HUDEP-2 (cell line): ENCODE data around the gene POLR3B.

Experiments used
- DNase-seq, 76 experiments: peaks; one replicate each; lab custom pipeline; 2025; ENCODE audit not compliant: unreplicated experiment in 76 of 76; lab: John Stamatoyannopoulos, UW

The POLR3B gene

GRCh38 chr12:106522708-106523107 is 165.2 kb downstream of the POLR3B start:
- DNase-seq = no peak

GRCh38 chr12:106527356-106527755 is 169.8 kb downstream of the POLR3B start:
- DNase-seq = no peak

- DNase-seq = no peak
Observed at GRCh38 chr12:106541201-106541600, 183.7 kb downstream of the POLR3B start.

GRCh38 chr12:106551410-106551809 is 193.9 kb downstream of the POLR3B start:
- DNase-seq = peak in 1 of 76 experiments; percentile 2

- DNase-seq = no peak
Observed at GRCh38 chr12:106552228-106552627, 194.7 kb downstream of the POLR3B start.
